GM23248 (cell line): Measurements from ENCODE around the gene FGFR4.

Experiments
- EZH2 ChIP-seq: fragments of 200-600 bp; sonication (generic); IDR thresholded peaks from 2 replicates; pipeline ENCODE4 v1.6.1; 2018; ENCODE audit warnings: antibody characterized with exemption, mild to moderate bottlenecking; ENCODE audit not compliant: insufficient read depth, poor library complexity, severe bottlenecking
- EZH2phosphoT487 ChIP-seq: fragments of 200-600 bp; sonication (generic); IDR thresholded peaks from 2 replicates; pipeline ENCODE4 v1.6.1; 2018; ENCODE audit warnings: antibody characterized with exemption, moderate library complexity, mild to moderate bottlenecking, low read depth; ENCODE audit not compliant: insufficient read depth

DNA sequence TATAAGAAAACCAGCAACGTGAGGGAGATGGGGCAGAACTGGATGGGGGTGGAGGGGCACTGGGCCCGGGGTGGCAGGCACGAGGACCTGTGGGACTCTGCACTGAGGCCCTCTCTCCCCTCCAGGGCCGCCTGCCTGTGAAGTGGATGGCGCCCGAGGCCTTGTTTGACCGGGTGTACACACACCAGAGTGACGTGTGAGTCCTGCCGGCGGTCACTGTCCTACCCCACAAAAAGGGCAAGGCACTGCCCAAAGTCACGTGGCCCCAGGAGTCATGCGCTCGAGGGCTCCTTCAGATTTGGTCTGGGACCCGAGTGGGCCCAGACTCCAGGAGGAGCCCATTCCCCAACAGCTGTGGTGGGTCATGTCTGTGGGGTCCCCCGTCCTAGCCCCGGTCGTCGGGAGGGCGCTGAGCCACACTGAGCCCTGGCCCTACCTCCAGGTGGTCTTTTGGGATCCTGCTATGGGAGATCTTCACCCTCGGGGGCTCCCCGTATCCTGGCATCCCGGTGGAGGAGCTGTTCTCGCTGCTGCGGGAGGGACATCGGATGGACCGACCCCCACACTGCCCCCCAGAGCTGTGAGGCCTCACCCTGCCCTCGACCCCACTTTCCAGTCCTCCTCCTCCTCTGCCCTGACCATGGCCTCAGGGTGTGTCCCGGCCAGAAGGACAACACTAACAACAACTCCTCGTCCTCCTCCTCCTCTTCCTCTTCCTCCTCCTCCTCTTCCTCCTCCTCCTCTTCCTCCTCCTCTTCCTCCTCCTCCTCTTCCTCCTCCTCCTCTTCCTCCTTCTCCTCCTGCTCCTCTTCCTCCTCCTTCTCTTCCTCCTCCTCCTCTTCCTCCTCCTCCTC, 9.7 kb downstream of the FGFR4 start:
- TF ChIP-seq EZH2phosphoT487, result no peak
- TF ChIP-seq EZH2, result no peak
